SK-N-SH (cell line): ENCODE measurements around the gene DSG1. TPM values are rescaled to one million over a fixed set of nuclear protein-coding genes. Genes with fewer than 3 reads are reported as not detected.

Experiments used
- CTCF ChIA-PET: fragments of 300-600, 350-600 bp; formaldehyde crosslinking; extraction: SDS; loops from one replicate; lab custom pipeline; 2021; lab: Yijun Ruan, JAX
- POLR2A ChIA-PET: fragments of 350-600 bp; sonication (Branson Sonifier 250); formaldehyde crosslinking; extraction: SDS; loops from one replicate; lab custom pipeline; 2020; ENCODE audit warnings: antibody characterized with exemption, inconsistent platforms; lab: Yijun Ruan, JAX
- DNase-seq: peaks from one replicate; pipeline ENCODE4 v3.0.0; 2012
- H2AFZ ChIP-seq: fragments of 200-600 bp; sonication (generic); 2 replicates; pipeline ENCODE4 v1.8.1; 2016; ENCODE audit warnings: antibody characterized with exemption, mild to moderate bottlenecking, low read depth
- H3F3A ChIP-seq: fragments of 200-600 bp; sonication (generic); replicated peaks from 2 replicates; pipeline ENCODE3; 2016; ENCODE audit warnings: antibody characterized with exemption, mild to moderate bottlenecking; ENCODE audit not compliant: insufficient read depth
- H3K27ac ChIP-seq, 2 experiments: fragments of 200-500 bp in 1 of 2; fragments of 200-600 bp in 1 of 2; sonication (Bioruptor generic) in 1 of 2; sonication (generic), shearing (Covaris generic) in 1 of 2; 2 replicates each; pipeline versions ENCODE4 v1.5.1 to v1.6.1; 2014 to 2016; ENCODE audit warnings: low read depth in 2 of 2, inconsistent platforms in 1 of 2, low read length in 1 of 2, mild to moderate bottlenecking in 1 of 2, mixed read lengths in 1 of 2
- H3K27me3 ChIP-seq: fragments of 200-600 bp; sonication (generic), shearing (Covaris generic); 2 replicates; pipeline ENCODE4 v1.6.1; 2016; ENCODE audit warnings: mixed run types; ENCODE audit not compliant: insufficient read depth
- H3K36me3 ChIP-seq, 2 experiments: fragments of 200-500 bp in 1 of 2; fragments of 200-600 bp in 1 of 2; sonication (Bioruptor generic) in 1 of 2; sonication (generic) in 1 of 2; replicated peaks in 1 of 2; 2 replicates each; pipeline versions ENCODE3 to v1.5.1; 2014 to 2016; ENCODE audit warnings: low read length in 1 of 2, mild to moderate bottlenecking in 1 of 2; ENCODE audit not compliant: insufficient read depth in 2 of 2, control insufficient read depth in 1 of 2
- H3K4me1 ChIP-seq, 2 experiments: fragments of 200-500 bp in 1 of 2; fragments of 200-600 bp in 1 of 2; sonication (Bioruptor generic) in 1 of 2; sonication (generic), shearing (Covaris generic) in 1 of 2; 2 replicates each; pipeline versions ENCODE4 v1.5.1 to v1.6.1; 2014 to 2016; ENCODE audit warnings: low read depth in 1 of 2, low read length in 1 of 2, mixed run types in 1 of 2; ENCODE audit not compliant: insufficient read depth in 2 of 2, control insufficient read depth in 1 of 2
- H3K4me2 ChIP-seq: fragments of 200-600 bp; sonication (generic), shearing (Covaris generic); 2 replicates; pipeline ENCODE4 v1.6.1; 2017; ENCODE audit warnings: mixed run types
- H3K4me3 ChIP-seq, 2 experiments: fragments of 200-500 bp in 1 of 2; fragments of 200-600 bp in 1 of 2; sonication (Bioruptor generic) in 1 of 2; sonication (generic), shearing (Covaris generic) in 1 of 2; 2 replicates each; pipeline versions ENCODE4 v1.5.1 to v1.8.1; 2014 to 2016; ENCODE audit warnings: low read depth in 2 of 2, inconsistent platforms in 1 of 2, low read length in 1 of 2, mild to moderate bottlenecking in 1 of 2, mixed read lengths in 1 of 2, moderate library complexity in 1 of 2
- H3K79me2 ChIP-seq: fragments of 200-600 bp; sonication (generic); 2 replicates; pipeline ENCODE4 v1.8.1; 2017; ENCODE audit warnings: mild to moderate bottlenecking; ENCODE audit not compliant: insufficient read depth
- H3K9ac ChIP-seq: fragments of 200-600 bp; sonication (generic); 2 replicates; pipeline ENCODE4 v1.6.1; 2017; ENCODE audit warnings: mixed run types
- H3K9me2 ChIP-seq: fragments of 200-600 bp; sonication (generic); 2 replicates; pipeline ENCODE4 v1.6.1; 2017; ENCODE audit warnings: mixed run types
- H3K9me3 ChIP-seq: fragments of 200-600 bp; sonication (generic); 2 replicates; pipeline ENCODE4 v1.6.1; 2017; ENCODE audit warnings: mixed run types, mild to moderate bottlenecking, moderate library complexity
- H4K20me1 ChIP-seq: fragments of 200-600 bp; sonication (generic); 2 replicates; pipeline ENCODE4 v1.6.1; 2017; ENCODE audit warnings: mild to moderate bottlenecking, mixed run types; ENCODE audit not compliant: insufficient read depth
- EP300 ChIP-seq, 2 experiments: IDR thresholded peaks; 2 replicates each; pipeline versions ENCODE4 v1.4.0 to v1.6.1; 2012; ENCODE audit warnings: borderline replicate concordance in 1 of 2, low read depth in 1 of 2, low read length in 1 of 2
- EZH2phosphoT487 ChIP-seq: fragments of 200-600 bp; sonication (generic); IDR thresholded peaks from 2 replicates; pipeline ENCODE4 v1.6.1; 2017; ENCODE audit warnings: low read depth, mixed run types, mild to moderate bottlenecking, antibody characterized with exemption, moderate library complexity, borderline replicate concordance
- FOXM1 ChIP-seq: IDR thresholded peaks from 2 replicates; pipeline ENCODE4 v1.4.0; 2012; ENCODE audit warnings: low read depth, mild to moderate bottlenecking
- JUND ChIP-seq: IDR thresholded peaks from 2 replicates; pipeline ENCODE4 v1.4.0; 2012
- MEF2A ChIP-seq: IDR thresholded peaks from 2 replicates; pipeline ENCODE4 v1.4.0; 2012; ENCODE audit warnings: low read depth, borderline replicate concordance
- MXI1 ChIP-seq: IDR thresholded peaks from 2 replicates; pipeline ENCODE4 v1.6.1; 2012; ENCODE audit warnings: mild to moderate bottlenecking, low read depth, low read length, improper control_type of control experiment
- NRF1 ChIP-seq: IDR thresholded peaks from 2 replicates; pipeline ENCODE4 v1.6.1; 2012; ENCODE audit warnings: low read depth, mild to moderate bottlenecking, low read length
- PBX3 ChIP-seq: IDR thresholded peaks from 2 replicates; pipeline ENCODE4; 2012
- RAD21 ChIP-seq: IDR thresholded peaks from 2 replicates; pipeline ENCODE4 v1.6.1; 2012; ENCODE audit warnings: mild to moderate bottlenecking, low read length
- SIN3A ChIP-seq: IDR thresholded peaks from 2 replicates; pipeline ENCODE4 v1.6.1; 2012; ENCODE audit warnings: low read depth, mild to moderate bottlenecking, low read length, moderate library complexity, borderline replicate concordance
- TAF1 ChIP-seq: IDR thresholded peaks from 2 replicates; pipeline ENCODE4 v1.6.1; 2012; ENCODE audit warnings: low read depth, mild to moderate bottlenecking, low read length, moderate library complexity, borderline replicate concordance
- TCF12 ChIP-seq: IDR thresholded peaks from 2 replicates; pipeline ENCODE4 v1.4.0; 2012
- TEAD4 ChIP-seq: IDR thresholded peaks from 2 replicates; pipeline ENCODE4 v1.4.0; 2012; ENCODE audit warnings: mild to moderate bottlenecking, borderline replicate concordance; ENCODE audit not compliant: insufficient read depth
- YY1 ChIP-seq: IDR thresholded peaks from 2 replicates; pipeline ENCODE4 v1.4.0; 2012; ENCODE audit warnings: low read depth, mild to moderate bottlenecking
- WGBS: methylation state at CpG from one replicate; pipeline ENCODE4 v1.1.6; 2017; ENCODE audit warnings: low lambda C conversion rate; 5-methylcytosine and 5-hydroxymethylcytosine counted together
- polyA plus RNA-seq, 3 experiments: library from polyadenylated mRNA; depleted of rRNA; stranded (reverse); fragments of >200 nt; gene quantifications; 2 replicates each; pipeline ENCODE4 v1.2.3, GENCODE V29; 2012

Gene DSG1
- polyA plus RNA-seq, 1 of the 3 experiments (the other 2 are of a cell fraction), result not detected

DNA sequence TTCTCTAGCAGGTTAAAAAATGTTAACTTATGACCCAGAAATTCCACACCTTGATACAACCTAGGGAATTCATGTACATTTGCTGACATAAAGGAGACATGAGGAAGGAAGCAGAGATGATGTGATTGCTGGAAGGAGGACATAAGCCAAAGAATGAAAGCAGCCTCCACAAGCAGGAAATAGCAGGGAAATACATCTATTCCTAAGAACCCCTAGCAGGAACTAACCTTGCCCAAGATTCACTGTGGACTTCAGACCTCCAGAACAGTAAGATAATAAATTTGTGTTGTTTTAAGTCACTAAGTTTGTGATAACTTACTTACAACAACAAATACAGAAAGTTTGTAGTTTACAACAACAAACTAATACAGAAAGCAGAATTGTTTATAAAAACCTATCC, 54.0 kb downstream of the DSG1 start:
- no peak overlapping the region for H3K9ac ChIP-seq
- no peaks in the 10 kb centered on the region; the same call in none of the 2 replicates for H3K27me3 ChIP-seq
- H3K9me3 ChIP-seq, result no peaks in the 10 kb centered on the region
- H3K4me3 ChIP-seq, result no peak overlapping the region
- no peak overlapping the region for H3K4me2 ChIP-seq
- H2AFZ ChIP-seq, result no peak overlapping the region
- no peaks in the 10 kb centered on the region for H4K20me1 ChIP-seq
- H3K4me1 ChIP-seq, result no peaks in the 10 kb centered on the region
- no peak for DNase-seq
- ChIA-PET POLR2A (no interaction called here), CTCF (no interaction called here)
- H3K9me2 ChIP-seq, result no peaks in the 10 kb centered on the region
- no peaks in the 10 kb centered on the region for H3K36me3 ChIP-seq
- TF ChIP-seq PBX3 (no peak), RAD21 (no peak)
- H3K27ac ChIP-seq, result no peak overlapping the region
- no peaks in the 10 kb centered on the region for H3F3A ChIP-seq
- no peaks in the 10 kb centered on the region for H3K79me2 ChIP-seq

DNA sequence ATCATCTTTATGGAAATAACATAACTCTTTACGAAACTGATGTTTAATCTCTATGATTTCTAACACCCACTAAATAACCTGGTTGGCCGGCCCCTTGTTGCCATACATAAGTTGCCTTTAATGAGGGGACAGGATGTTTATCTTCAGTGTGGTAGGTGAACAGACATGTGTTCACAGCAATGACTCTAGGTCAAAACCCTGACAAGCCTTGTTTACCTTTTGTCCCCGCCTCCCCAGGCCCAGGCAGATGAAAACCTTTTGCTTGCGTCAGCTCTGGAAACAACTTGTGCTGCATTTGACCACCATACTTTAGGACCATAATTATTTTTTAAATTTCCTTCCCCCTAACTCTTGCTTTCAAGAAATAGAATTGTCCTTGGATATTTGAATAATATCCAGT, 55.7 kb downstream of the DSG1 start:
- CTCF ChIA-PET, result interaction anchor here (0.5 kb wide), 1 partner anchor 137 kb away, joined by 3 read pairs; no protein-coding TSS in a partner anchor
- TF ChIP-seq TEAD4 (no peak), EP300 (IDR thresholded peaks at IDR 0.05; ENCODE audit: borderline replicate concordance in 1 of 2, low read depth in 1 of 2, low read length in 1 of 2) (no peak), EZH2phosphoT487 (no peak)
- TF ChIP-seq, all 33 proteins: peak for 0

GRCh38 chr18:31376477-31376876, 58.5 kb downstream of the DSG1 start, which contains the start of gene DSG4:
Gene DSG4 (plus strand): TSS chr18:31376777. CDS start chr18:31376912, 135 bp downstream.
- no peaks in the 10 kb centered on the region for H3F3A ChIP-seq
- no peaks in the 10 kb centered on the region for H3K9me3 ChIP-seq
- no peaks in the 10 kb centered on the region for H3K79me2 ChIP-seq
- no peak for DNase-seq
- H3K4me1 ChIP-seq, result no peaks in the 10 kb centered on the region
- no peaks in the 10 kb centered on the region for H3K9me2 ChIP-seq
- no peak within 1 kb of the TSS for H3K27ac ChIP-seq
- no peak within 1 kb of the TSS for H3K4me2 ChIP-seq
- no peaks in the 10 kb centered on the region; the same call in 1 of the 2 replicates for H3K27me3 ChIP-seq
- H4K20me1 ChIP-seq, result no peaks in the 10 kb centered on the region
- H3K9ac ChIP-seq, result no peak within 1 kb of the TSS
- TF ChIP-seq MEF2A (no peak), TCF12 (no peak), YY1 (no peak), SIN3A (no peak), TAF1 (no peak), MXI1 (no peak), JUND (no peak), FOXM1 (no peak), NRF1 (no peak)
- TF ChIP-seq, all 33 proteins: peak for 0
- Histone ChIP-seq H3K4me3 (no peak within 1 kb of the TSS), H2AFZ (no peak within 1 kb of the TSS), H3K36me3 (no peaks in the 10 kb centered on the region)
- 7% methylated on average over 3 of the region's 3 CpGs for WGBS
- CTCF ChIA-PET, result no interaction called here
- POLR2A ChIA-PET, result no interaction called here

More for the DNA sequence above, 55.7 kb downstream of the DSG1 start:
- 5% methylated on average over 4 of the region's 4 CpGs for WGBS
- POLR2A ChIA-PET, result no interaction called here
- Histone ChIP-seq H3K9ac (no peak overlapping the region), H3K4me3 (no peak overlapping the region), H3K36me3 (no peaks in the 10 kb centered on the region), H3K79me2 (no peaks in the 10 kb centered on the region), H3K27me3 (no peaks in the 10 kb centered on the region; the same call in none of the 2 replicates), H3K27ac (no peak overlapping the region), H2AFZ (no peak overlapping the region), H3K4me2 (no peak overlapping the region), H3K9me3 (no peaks in the 10 kb centered on the region), H3K4me1 (no peaks in the 10 kb centered on the region), H3K9me2 (no peaks in the 10 kb centered on the region), H4K20me1 (no peaks in the 10 kb centered on the region), H3F3A (no peaks in the 10 kb centered on the region)
- DNase-seq, result no peak
